HG03460 (cell line): ENCODE data around the gene SH3RF2.
"Not testable (repeated sequence)": the region's sequence is repeated elsewhere in the genome, so short reads cannot be mapped to it uniquely, and the experiment has no call there.

Experiments used
- ATAC-seq: cut with Tn5 transposase; IDR thresholded peaks from one replicate; pipeline ENCODE4 v1.9.1; 2021; ENCODE audit not compliant: unreplicated experiment

SH3RF2 gene

GRCh38 chr5:145936401-145937131 lies at the start of gene SH3RF2:
Gene SH3RF2 (plus strand): TSS chr5:145936578. CDS start chr5:145937929, 1,351 bp downstream.
- no peak for ATAC-seq

GRCh38 chr5:145887217-145887616 lies 49.2 kb upstream of the SH3RF2 start:
- no peak for ATAC-seq

DNA sequence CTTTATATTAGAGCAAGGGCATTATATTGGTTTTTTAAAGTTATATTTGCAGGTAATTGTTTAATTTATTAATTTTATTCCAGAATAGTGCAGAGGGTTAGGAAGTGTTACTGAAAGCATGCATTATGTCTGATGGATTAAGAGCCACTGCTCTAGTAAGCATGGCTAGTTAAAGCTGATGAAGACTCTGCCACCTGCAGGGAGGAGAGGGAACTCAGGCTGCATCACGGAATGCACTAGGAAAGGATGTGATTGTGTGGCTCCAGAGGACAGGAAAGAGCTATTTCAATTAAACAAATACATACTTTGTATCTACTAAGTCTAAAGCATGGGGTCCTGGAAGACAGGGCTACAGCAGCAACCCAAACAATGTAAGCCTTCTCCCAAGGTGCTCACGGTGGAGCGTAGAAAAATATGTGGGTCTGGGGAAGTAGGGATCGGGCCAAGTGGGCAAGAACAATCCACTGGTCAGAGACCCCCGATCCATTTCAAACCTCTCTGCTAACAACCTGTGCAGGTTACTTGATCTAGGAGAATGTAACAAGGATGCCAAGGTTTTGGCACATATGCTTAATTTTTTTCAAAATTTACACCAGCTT lies 48.3 kb upstream of the SH3RF2 start:
- no peak for ATAC-seq

DNA sequence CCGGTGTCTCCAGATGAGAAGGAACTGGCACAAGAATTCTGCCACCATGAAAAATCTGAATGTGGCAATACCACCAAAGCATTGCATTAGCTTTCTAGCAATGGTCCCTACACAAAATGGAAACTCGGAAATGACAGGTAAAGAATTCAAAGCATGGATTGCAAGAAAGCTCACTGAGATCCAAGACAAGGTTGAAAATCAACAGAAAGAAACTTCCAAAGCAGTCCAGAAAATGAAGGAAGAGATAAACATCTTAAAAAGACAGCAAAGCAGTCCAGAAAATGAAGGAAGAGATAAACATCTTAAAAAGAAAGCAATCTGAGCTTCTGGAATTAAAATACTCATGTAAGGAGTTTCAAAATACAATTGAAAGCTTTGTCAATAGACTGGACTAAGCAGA lies 46.8 kb upstream of the SH3RF2 start:
- ATAC-seq = no peak

GRCh38 chr5:145891378-145891777 lies 45.0 kb upstream of the SH3RF2 start:
- not testable (repeated sequence) for ATAC-seq

GRCh38 chr5:145898171-145898570 lies 38.2 kb upstream of the SH3RF2 start:
- ATAC-seq = no peak

DNA sequence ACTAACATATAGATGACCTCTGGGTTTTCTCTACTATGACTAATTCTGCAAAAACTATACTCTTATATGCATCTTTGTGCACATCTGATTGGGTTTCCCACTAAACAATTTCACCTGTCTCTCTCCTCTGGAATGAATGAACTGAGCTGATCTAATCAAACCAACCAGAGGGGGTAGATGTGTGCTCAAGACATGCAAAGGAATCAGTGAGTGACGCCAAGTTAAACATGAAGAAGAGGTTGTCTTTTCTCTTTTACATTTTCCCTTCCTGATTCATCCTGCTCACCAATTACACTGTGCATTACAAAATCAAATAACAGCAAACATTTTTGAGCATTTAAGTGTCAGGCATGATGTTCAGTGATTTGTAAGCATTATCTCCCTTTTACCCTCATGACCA lies 34.0 kb upstream of the SH3RF2 start:
- no peak for ATAC-seq

GRCh38 chr5:145903113-145903512 lies 33.3 kb upstream of the SH3RF2 start:
- no peak for ATAC-seq

DNA sequence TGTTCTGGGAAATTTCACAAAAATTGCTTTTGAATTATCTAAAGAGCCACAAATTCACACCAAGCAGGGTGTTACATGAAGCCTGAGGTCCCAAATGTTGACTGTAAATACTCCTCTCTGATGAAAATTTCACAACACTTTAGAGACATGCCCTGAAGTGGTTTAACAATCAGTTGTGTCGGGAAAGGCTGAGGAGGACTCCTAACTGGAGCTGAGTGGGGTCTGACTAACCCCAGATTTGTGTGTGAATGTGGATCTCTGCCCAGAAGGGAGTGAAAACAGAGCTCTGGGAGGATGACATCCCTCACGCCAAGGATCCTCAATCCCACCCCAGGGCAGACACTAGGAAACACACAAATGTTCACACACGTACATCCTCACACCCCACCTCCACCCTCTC lies 32.5 kb upstream of the SH3RF2 start:
- no peak for ATAC-seq

- ATAC-seq = no peak
Measured at GRCh38 chr5:145904743-145905142, 31.6 kb upstream of the SH3RF2 start.

DNA sequence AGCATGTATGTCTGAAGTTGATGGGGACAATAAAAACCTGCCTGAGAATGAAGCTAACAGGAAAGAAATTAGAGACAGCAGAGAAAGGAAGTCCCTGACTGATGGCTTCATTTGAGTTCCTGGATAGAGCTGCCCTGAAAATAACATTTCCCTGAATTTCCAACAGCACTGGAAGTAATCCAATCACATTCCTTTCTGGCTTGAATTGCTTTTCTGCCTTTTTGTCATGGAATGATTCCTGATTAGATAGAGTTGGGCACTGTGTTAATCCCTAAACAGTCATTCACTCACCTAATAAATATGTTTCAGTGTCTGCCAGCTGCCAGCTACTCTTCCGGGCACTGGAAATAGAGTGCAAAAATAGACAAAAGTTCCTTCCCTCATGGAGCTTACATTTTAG lies 30.0 kb upstream of the SH3RF2 start:
- ATAC-seq = no peak

- no peak for ATAC-seq
Measured at GRCh38 chr5:145908206-145908960, 28.0 kb upstream of the SH3RF2 start.

- ATAC-seq = no peak
Measured at GRCh38 chr5:145911164-145911563, 25.2 kb upstream of the SH3RF2 start.

GRCh38 chr5:145912019-145912418 lies 24.4 kb upstream of the SH3RF2 start:
- no peak for ATAC-seq

DNA sequence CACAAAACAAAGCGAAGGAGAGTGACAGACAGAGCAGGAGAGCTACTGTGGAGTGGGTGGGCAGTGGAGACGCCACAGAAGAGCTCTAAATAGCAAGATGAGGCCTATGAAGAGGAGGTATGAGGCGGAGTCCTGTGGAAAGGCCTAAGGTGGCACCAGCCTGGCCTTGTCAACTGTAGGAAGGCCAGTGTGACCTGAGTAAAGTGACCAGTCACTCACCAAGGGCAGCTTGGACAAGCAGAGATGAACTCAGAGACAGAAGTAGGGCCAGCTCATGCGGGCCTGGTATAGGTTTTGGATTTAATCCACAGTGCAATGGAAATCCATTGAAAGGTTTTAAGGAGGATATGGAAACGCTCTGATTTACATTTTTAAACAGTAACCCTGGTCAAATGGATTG lies 23.8 kb upstream of the SH3RF2 start:
- no peak for ATAC-seq

DNA sequence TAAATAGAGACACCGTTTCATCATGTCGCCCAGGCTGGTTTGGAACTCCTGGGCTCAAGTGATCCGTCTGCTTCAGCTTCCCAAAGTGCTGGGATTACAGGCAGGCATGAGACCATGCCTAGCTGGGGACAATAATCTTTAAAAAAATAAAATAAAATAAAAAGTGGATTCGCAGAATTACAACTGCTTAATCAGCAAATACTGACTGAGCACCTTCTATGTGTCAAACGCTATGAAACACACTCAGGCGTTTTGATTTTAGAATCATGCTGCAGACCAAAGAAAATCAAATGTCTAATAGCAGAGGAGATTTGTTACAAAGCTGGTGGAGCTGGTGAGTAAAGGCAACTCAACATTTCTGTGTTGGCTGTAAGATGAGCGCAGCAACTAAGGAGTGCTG lies 22.7 kb upstream of the SH3RF2 start:
- no peak for ATAC-seq

GRCh38 chr5:145915970-145916638 lies 20.3 kb upstream of the SH3RF2 start:
- no peak for ATAC-seq

DNA sequence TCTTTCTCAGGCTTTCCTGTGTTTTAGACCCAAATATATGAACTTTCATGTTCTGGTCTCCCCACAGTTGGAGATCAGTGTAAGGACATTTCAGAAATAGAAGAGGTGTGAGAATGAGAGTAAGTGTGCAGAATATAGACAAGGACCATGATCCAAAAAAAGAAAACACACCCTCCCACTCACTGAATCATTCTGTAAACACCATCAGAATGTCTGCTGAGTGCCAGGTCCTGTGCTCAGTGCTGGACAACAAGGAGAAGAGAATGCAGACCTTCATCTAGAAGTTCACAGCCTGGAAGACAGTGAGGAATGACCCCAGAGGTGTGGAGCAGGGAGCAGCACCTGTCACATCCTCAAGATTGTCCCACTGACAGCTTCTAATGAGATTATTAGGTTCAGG lies 19.1 kb upstream of the SH3RF2 start:
- ATAC-seq = no peak

GRCh38 chr5:145918397-145918796 lies 18.0 kb upstream of the SH3RF2 start:
- ATAC-seq = no peak

GRCh38 chr5:145919413-145919812 lies 17.0 kb upstream of the SH3RF2 start:
- ATAC-seq = no peak

- no peak for ATAC-seq
Measured at GRCh38 chr5:145920542-145921210, 15.7 kb upstream of the SH3RF2 start.
